HK-2 (cell line): ENCODE measurements around the gene ATG3.
"Not testable (repeated sequence)": the region's sequence is repeated elsewhere in the genome, so short reads cannot be mapped to it uniquely, and the experiment has no call there.

Source experiments
- DNase-seq: peaks from one replicate; pipeline ENCODE4 v3.0.0-alpha.2; 2018; ENCODE audit not compliant: unreplicated experiment

The ATG3 gene

DNA sequence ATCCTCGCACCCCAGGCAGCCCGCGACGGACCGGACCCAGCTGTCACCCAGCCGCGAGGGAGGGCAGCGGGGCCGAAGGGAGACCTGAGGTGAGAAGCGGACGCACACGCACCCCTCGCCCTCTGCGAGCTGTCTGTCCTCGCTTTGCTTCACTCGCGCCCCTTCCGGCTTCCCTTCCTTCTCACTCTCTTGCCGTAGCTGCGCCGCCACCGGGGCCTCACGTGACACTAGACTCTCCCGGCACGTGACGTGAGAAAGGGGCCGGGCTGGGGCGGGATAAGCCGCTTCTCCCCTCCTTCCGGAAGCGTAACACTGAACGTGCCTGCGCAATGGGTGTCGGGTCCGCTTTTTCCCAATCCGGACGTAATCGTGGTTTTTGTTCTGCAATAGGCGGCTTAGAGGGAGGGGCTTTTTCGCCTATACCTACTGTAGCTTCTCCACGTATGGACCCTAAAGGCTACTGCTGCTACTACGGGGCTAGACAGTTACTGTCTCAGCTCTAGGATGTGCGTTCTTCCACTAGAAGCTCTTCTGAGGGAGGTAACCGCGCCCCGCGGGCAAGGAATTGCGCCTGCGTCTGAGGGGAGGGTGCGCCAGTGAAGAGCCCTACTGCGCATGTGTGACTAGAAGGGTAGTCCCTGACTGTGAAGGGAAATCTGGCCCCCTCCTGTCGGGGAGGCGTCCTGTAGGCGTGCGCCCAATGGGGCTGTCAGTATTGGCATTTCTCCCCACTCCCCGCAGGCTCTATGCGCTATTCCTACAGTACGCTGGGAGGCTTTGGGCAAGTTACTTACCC lies at the start of gene ATG3, which contains the start of gene SLC35A5:
Gene ATG3, minus strand, starts transcription at position 229 of the 796 bp plus-strand sequence. CDS start 434 bp downstream, outside the sequence.
Gene SLC35A5, plus strand, starts transcription at position 312 of the 796 bp plus-strand sequence. CDS start 1,359 bp downstream, outside the sequence.
- peak; percentile 99 for DNase-seq

DNA sequence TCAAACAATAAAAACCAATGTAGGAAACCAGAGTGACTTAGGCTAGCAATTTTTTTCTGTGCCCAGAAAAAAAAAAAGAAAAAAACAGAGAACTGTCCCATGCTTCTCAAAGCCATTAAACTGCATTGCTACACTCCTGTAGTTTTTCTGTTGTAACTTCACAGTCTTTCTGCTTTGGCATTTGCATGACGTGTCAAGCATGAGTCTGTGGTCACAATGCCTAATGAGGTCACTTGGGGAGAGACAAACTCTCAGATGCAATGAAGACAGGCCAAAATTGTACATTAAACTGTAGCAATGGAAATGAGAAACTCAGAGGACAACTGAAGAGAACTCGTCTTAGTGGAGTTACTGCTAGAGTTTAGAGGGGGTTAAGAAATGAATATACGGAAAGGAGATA lies 48.4 kb upstream of the ATG3 start:
- DNase-seq = no peak

DNA sequence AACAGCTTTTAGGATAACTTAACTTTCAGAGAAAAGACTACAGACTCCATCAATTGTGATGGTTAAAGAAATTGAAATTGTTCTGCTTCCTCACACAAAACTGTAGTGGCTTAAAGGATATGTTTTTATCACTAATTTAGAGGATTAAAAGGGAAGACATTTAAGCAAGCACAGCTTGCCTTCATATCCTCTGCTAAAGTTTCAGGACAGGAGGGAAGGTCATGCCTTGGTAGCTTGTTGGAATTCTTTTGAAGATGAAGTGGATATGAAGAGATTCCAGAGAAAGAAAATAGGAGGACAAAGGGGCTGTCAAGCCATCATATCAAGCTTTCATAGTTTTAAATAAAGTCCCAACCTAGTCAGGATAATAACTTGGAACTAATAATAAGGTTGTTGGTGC lies 46.1 kb upstream of the ATG3 start:
- no peak for DNase-seq

DNA sequence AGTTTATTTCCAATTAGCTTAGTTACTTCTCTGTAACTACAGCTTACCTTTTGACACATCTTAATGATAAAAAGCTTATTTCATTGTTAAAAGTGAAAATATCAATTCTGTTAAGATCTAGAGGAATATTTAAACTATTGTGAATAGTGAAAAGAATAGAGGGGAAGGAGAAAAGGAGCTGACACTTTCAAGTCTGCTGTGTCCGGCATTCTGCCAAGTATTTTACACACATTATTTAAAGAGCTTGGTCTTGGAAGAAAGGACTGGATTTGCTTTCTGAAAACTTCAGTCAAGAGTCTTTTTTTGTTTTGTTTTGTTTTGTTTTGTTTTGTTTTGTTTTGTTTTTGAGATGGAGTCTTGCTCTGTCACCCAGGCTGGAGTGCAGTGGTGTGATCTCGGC lies 44.3 kb upstream of the ATG3 start:
- DNase-seq = no peak

DNA sequence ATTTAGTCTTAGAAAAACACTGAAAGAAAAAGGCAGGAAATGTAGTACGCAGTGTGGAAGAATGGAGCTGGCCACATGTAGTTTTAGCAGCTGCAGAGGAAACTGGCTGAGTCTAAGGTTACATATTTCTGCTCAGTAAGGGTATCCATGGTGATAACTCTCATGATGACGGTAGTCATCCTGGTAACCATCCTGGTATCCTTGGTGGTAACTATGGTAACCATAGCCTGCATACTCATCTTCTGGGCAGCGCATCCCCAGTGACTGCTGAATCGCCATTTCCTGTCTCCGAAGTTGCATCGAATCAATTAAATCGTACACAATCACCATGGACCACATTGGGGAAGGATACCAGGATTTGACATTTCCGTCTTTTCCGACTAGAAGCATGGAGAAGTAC lies 43.5 kb upstream of the ATG3 start:
- DNase-seq = no peak

DNA sequence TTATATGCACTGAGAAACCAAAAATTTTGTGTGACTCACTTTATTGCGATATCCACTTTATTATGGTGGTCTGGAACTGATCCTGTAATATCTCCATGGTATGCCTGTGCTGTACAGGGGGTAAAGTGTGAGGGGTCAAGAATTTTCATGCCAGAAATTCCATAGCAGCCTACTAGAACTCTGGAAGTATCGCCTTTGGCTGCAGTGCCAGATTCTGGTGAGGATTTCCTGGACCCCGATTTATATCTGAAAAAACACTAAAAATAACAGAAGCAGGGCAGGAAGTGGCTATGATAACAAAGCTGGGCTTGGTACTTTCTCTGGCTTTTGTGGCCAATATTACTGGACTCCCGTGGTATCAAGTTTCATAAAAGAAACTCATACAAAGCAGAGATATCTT lies 42.8 kb upstream of the ATG3 start:
- DNase-seq = no peak

DNA sequence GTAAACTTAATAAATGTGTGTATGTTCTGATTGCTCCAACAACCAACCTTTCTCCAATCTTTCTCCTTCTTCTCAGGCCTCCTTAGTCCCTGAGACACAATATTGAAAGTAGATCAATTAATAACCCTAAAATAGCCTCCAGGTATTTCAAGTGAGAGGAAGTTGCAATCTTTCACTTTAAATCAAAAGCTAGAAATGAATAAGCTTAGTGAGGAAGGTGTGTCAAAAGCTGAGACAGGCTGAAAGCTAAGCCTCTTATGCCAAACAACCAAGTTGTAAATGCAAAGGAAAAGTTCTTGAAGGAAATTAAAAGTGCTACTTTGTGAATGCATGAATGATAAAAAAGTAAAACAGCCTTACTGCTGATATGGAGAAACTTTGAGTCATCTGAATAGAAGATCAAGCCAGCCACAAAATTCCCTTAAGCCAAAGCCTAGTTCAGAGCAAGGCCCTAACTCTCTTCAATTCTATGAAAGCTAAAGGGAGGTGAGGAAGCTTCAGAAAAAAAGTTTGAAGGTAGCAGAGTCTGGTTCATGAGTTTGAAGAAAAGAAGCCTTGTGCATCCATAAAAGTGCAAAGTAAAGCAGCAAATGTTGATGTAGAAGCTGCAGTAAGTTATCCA lies 40.6 kb upstream of the ATG3 start:
- DNase-seq = no peak

DNA sequence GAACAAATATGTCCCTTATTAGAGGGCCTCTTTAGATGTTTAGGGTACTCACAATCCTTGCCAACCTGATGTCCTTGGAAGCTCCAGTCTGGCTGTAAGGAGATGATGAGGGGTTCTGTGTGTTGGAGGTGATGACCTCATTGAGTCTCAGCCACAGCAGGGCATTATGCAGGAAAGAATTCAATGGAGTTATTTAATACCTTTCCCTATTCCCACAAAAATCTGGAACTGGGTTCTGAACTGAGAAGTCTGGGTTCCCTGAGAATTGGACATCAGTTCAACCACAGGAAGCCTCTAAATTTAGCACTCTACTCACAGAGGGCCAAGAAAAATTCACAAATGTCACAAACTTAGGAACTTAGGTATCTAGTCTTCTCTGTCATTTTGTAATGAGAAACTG lies 37.0 kb upstream of the ATG3 start:
- no peak for DNase-seq

DNA sequence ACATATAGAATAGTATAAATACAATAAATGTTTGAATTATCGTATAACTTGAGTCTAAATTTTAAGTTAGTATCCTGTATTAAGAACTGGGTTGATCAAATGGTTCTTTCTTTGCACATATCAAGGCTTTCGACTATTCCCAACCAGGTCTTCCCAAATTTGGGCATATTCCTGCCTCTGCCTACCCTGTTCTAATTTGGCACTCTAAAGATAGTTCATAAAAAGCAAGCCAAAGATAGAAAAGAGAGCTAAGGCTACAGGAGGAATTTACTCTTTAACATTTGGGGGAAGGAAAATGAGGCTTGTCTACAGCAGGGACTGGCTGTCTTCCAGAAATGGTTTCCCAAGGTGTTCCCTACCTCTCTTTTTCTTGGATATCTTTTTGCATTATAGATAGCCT lies 36.2 kb upstream of the ATG3 start:
- DNase-seq = no peak

DNA sequence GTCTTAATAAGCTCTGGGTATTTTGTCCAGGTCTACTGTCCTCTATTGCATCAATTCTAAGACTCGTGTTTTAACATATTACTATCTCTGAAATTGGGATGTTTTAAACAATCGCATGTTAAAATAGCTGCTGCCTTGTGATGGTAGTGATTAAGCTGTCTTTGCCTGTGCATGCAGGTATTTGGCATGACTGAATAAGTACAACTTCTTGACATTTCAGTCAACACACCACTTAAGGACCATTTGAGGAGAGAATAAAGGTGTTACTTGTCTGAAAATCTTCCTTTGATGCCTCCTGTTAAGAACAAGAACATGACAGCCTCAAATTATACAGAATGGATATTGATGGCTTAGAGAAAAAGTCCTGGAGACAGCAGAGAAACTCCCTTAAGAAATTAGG lies 33.1 kb upstream of the ATG3 start:
- DNase-seq = no peak

DNA sequence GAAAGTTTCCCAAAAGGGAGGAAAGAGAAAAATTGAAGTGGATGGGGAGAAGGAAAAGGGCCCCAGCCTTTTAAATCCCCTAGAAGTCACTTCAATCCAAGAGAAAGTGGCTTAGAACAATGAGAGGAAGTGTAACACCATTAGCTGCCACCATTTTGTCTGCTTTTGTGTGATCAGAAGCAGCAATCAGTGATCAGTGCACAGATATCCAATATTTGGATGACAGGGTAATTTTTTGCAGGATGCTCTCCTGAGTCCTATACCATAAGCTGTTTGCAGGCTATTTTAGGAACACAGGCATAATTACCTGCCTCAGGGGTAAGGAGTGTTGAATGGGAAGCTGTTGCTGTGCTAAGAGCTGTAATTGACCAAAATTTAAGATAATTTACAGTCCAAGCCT lies 31.5 kb upstream of the ATG3 start:
- no peak for DNase-seq

DNA sequence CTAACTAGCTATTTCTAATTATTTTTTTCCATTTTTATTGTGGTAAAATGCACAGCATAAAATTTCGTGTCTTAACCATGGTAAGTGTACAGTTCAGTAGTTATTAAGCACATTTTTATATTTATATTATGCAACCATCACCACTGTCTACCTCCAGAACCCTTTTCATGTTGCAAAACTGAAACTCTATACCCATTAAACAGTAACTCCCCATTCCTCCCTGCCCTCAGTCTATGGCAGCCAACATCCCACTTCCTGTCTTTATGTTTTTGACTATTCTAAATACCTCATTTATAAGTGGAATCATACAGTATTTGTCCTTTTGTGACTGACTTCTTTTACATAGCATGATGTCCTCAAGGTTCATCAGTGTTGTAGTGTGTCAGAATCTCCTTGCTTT lies 25.6 kb upstream of the ATG3 start:
- no peak for DNase-seq

DNA sequence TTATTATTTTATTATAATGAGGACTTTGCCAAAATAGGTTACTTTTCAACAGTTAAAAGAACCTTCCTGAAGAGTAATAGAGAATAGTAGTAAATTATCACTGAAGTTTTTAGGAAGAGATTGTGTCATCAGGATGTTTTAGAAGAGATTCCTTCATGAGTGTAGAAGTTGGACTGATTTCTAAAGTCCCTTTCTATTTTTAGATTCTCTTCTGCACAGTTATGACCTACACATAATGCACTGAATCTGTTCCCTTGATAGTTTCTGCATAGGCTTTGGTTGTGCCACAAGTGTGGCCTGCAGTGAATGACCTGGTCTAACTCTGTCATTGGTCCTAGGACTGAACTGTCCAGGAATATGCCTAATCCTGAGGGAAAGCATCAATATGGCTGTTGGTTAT lies 24.0 kb upstream of the ATG3 start:
- no peak for DNase-seq

DNA sequence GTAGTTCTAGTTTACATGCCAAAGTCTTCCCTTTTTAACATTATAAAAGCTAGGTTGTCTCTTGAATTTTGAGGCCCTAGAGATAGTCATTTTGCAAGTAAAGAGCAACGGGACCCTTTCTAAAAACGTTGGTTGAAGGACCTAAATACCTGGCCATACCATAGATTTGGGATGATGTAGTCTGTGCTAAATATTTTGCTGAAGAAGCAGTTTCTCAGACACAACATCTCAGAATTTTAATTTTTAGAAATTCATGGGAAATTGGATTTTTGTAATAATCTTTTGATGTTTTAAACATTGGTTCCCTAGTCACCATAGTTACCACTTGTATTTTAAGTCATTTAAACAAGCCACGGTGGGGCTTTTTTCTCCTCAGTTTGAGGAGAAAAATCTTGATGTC lies 21.3 kb upstream of the ATG3 start:
- DNase-seq = no peak

DNA sequence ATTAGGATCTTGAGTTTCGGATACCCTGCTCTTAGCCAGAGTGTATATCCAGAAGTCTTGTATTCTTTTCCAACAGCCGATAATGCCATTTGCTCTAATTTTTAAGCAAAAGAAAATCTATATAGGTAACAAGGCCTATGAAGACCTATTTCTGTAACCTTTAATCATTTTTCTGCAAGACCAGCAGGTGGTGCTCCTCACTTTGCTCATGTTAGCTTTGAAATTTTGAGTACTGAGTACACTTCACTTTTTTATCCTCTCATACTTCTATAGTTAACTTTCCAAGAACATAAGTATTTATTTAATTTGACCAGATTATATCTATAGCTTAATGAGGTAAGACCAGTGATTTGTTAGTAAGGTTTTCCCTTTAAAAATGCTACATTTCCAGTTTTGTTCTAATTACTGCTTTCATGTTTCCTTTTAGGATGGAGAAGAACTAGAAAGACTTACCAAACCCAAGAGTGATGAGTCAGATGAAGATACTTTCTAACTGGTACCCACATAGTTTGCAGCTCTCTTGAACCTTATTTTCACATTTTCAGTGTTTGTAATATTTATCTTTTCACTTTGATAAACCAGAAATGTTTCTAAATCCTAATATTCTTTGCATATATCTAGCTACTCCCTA lies 20.6 kb upstream of the ATG3 start:
- DNase-seq = no peak

DNA sequence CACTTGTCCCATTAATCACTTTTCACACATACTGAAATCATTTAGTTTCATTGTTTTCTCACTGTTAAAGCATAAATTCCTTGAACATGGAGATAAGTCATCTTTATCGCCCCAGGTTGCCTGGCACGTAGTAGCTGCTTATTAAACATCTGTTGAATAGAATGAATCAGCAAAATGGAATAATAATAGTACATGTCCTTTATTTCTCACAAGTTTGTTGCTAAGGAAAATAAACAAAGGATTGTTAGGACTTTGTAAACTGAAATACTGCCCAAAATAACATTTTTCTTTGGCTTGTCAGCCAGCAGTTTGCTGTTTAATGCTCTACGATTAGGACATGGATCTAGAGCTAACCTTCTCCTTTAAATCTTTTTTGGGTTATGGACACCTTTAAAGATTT lies 17.9 kb upstream of the ATG3 start:
- no peak for DNase-seq

DNA sequence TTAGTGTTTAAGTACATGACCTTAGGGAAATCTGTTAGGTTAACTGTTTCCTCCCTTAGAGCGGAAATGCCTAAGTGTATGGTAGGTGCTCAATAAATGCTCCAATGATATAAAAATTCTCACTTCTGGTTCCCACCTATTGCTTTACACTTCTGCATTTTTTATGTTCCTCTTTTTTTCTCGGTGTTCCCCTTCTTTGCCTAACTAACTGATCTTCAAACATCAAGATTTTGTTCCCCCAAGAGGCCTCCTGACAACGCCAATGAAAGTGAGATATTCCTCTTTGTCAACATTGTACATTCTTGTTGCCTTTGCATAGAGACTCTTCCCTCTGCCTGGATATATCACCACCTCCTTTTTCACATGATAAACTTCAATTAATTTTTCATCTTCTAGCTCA lies 17.5 kb upstream of the ATG3 start:
- DNase-seq = no peak

DNA sequence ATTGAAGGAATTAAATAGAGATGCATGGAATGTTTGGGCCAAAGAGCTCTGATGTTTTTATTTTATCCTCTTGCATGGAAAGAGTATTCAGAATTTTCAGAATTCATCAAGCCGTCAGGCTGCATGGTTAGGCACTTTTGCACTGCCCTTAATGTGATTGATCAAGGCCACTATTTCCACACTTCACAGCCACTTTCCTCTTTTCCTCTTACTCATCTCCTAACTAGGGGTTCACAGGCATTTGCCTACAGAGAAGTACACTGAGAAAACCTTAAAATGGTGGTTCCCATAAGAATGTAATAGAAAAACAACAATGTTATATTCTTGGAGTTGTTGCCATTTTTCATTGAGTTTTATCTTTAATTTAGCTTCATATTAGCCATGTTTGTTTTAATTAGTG lies 10.9 kb upstream of the ATG3 start:
- no peak for DNase-seq

DNA sequence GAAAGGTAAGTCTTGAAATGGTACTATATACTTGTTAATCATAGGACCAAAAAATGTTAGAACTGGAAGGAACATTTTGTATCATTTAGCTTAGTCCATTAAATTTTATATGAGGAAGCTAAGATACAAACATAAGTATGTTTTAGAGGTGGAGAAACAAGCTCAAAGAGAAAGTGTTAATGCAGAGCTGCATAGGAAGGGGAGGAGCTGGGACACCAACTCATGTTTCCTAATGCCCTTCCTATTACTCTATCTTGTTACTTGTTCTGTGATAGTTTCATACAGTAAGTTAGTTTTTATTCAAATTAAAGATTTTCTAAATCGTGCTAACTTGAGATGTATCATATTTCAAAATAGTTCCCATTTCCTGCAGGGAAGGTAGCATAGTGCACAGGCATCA lies 7.5 kb upstream of the ATG3 start:
- no peak for DNase-seq

DNA sequence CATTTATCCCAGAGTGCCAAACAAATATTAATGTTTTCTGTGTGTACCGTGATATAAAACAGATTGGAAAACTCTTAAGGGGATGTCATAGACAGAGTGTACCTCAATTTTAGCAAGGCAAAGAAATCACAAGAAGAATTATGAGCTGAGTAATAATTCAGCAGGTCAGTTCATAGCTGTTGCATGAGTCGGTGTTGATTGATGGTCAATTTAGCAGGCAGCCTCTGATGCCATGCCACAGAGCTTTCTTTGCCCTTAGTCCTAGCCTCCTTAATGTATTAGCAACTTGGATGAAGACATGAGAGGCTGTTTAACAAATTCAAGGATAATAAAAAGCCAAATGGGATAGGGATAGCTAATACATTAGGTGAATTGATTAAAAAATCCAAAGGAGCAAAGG lies 6.9 kb upstream of the ATG3 start:
- DNase-seq = no peak

DNA sequence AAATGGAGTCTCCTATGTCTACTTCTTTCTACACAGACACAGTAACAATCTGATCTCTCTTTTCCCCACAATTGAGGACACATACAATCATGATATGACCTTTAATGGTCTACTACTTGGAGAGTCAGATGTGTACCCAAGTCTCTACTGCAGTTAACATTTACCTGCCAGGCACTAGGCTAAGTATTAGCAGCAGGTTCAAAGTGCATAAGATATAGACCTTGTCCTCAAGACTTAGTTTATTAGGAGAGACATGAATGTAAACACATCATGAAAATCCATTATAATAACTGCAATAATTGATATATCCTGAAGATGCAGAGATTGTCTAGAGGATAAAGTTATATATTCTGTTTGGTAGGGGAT lies 3.2 kb upstream of the ATG3 start:
- DNase-seq = no peak

DNA sequence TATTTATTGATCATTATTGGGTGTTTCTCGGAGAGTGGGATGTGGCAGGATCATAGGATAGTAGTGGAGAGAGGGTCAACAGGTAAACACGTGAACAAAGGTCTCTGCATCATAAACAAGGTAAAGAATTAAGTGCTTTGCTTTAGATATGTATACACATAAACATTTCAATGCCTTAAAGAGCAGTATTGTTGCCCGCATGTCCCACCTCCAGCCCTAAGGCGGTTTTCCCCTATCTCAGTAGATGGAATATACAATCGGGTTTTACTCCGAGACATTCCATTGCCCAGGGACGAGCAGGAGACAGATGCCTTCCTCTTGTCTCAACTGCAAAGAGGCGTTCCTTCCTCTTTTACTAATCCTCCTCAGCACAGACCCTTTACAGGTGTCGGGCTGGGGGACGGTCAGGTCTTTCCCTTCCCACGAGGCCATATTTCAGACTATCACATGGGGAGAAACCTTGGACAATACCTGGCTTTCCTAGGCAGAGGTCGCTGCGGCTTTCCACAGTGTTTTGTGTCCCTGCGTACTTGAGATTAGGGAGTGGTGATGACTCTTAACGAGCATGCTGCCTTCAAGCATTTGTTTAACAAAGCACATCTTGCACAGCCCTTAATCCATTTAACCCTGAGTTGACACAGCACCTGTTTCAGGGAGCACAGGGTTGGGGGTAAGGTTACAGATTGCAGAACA lies 2.6 kb upstream of the ATG3 start:
- not testable (repeated sequence) for DNase-seq

DNA sequence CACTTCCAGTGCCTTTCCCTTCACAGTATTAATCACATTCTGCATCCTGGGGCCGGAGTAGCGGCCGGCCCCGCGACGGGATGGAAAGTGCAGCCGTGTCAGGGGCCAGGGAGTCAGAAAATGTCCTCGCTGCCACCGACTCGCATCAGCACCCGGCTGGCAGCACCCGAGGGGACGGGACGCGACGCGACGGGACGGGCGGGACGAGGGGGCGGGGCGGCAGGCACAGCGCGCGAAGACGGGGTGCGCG lies 353 bp downstream of the ATG3 start:
- no peak for DNase-seq
